Natural killer cell (primary cell): ENCODE data around the gene SND1. TPM values are rescaled to one million over a fixed set of nuclear protein-coding genes. Genes with fewer than 3 reads are reported as not detected.

Experiments used
- ATAC-seq, 3 donors: fragments of 150-1000 bp in 2 of 3; fragments of 200-7000 bp in 1 of 3; cut with Tn5 transposase; 1 replicate in 1 of 3; 2 replicates in 2 of 3; pipeline ENCODE4 v1.10.0; 2021; ENCODE audit warnings: mild to moderate bottlenecking in 2 of 3, moderate library complexity in 2 of 3
- DNase-seq, 2 donors: peaks; one replicate each; pipeline versions ENCODE4 v3.0.0 to v3.0.0-alpha.2; 2013 to 2021; ENCODE audit warnings: mixed read lengths in 1 of 2
- H3K27ac ChIP-seq: one replicate; pipeline ENCODE4 v1.5.1; 2013; ENCODE audit warnings: mild to moderate bottlenecking, low read length
- H3K27me3 ChIP-seq: one replicate; pipeline ENCODE4 v1.6.1; 2013; ENCODE audit warnings: low read length; ENCODE audit not compliant: control insufficient read depth, insufficient read depth
- H3K36me3 ChIP-seq: one replicate; pipeline ENCODE4 v1.6.1; 2013; ENCODE audit warnings: low read length; ENCODE audit not compliant: control insufficient read depth, insufficient read depth
- H3K4me1 ChIP-seq: one replicate; pipeline ENCODE4 v1.6.1; 2013; ENCODE audit warnings: low read length; ENCODE audit not compliant: control insufficient read depth, insufficient read depth
- H3K4me3 ChIP-seq: one replicate; pipeline ENCODE4 v1.5.1; 2013; ENCODE audit warnings: low read length
- H3K9me3 ChIP-seq: one replicate; pipeline ENCODE4 v1.6.1; 2013; ENCODE audit warnings: low read length; ENCODE audit not compliant: control insufficient read depth, insufficient read depth
- H3K27ac Mint-ChIP-seq, 2 donors: one replicate each; pipeline ENCODE4 v1.8.0; 2022; ENCODE audit warnings: mild to moderate bottlenecking in 2 of 2, mixed read lengths in 2 of 2, moderate library complexity in 1 of 2
- H3K27me3 Mint-ChIP-seq, 2 donors: one replicate each; pipeline ENCODE4 v1.8.0; 2022; ENCODE audit warnings: low read depth in 2 of 2, mixed read lengths in 2 of 2
- H3K36me3 Mint-ChIP-seq: one replicate; pipeline ENCODE4 v1.8.0; 2022; ENCODE audit warnings: mixed read lengths
- H3K4me1 Mint-ChIP-seq, 2 donors: one replicate each; pipeline ENCODE4 v1.8.0; 2022; ENCODE audit warnings: mixed read lengths in 2 of 2
- H3K4me3 Mint-ChIP-seq: one replicate; pipeline ENCODE4 v1.8.0; 2022; ENCODE audit warnings: mild to moderate bottlenecking, moderate library complexity, mixed read lengths
- H3K9me3 Mint-ChIP-seq, 2 donors: one replicate each; pipeline ENCODE4 v1.8.0; 2022; ENCODE audit warnings: mixed read lengths in 2 of 2
- WGBS: methylation state at CpG from one replicate; pipeline ENCODE4 v1.1.7; 2013; ENCODE audit warnings: missing lambda C conversion rate; ENCODE audit not compliant: insufficient coverage; 5-methylcytosine and 5-hydroxymethylcytosine counted together
- intact Hi-C: fragments of 100-400 bp; cut with micrococcal nuclease; formaldehyde crosslinking; loops from one replicate; pipeline ENCODE4 v1.14.2; 2022
- total RNA-seq, 4 donors: library from RNA; stranded (reverse); fragments of 120-200 nt in 1 of 4; gene quantifications; one replicate each; pipeline versions ENCODE4 v1.2.3 to v1.2.4, GENCODE V29; 2013 to 2022
- TF ChIP-seq, protein P1 (sequence below): fragments of 200-600 bp; IDR thresholded peaks from one replicate; pipeline ENCODE4 v1.8.0; 2022; ENCODE audit warnings: antibody characterized with exemption

SND1 gene
- total RNA-seq, 3 donors from 2014 or later (not counting 1 experiment from before 2014, with no cell fraction given): 149 to 188 (median 149) TPM

GRCh38 chr7:127718340-127718679 is 66.3 kb downstream of the SND1 start:
- Histone ChIP-seq H3K9me3 (no peaks in the 10 kb centered on the region), H3K36me3 (peaks cover 40% of the 10 kb centered on the region), H3K27ac (no peak overlapping the region), H3K4me3 (no peak overlapping the region), H3K27me3 (no peaks in the 10 kb centered on the region), H3K4me1 (no peaks in the 10 kb centered on the region)
- no peak overlapping the region for H3K27ac Mint-ChIP-seq
- intact Hi-C loops: no loop called here
- DNase-seq (no peak), ATAC-seq (no peak)
- no peaks in the 10 kb centered on the region for H3K27me3 Mint-ChIP-seq
- 100% methylated on average over 7 of the region's 7 CpGs for WGBS
- peaks cover 27 to 41% of the 10 kb centered on the region in 2 donors for H3K4me1 Mint-ChIP-seq
- no peaks in the 10 kb centered on the region for H3K9me3 Mint-ChIP-seq
- peaks cover 23% of the 10 kb centered on the region for H3K36me3 Mint-ChIP-seq
- TF ChIP-seq, protein P1, sequence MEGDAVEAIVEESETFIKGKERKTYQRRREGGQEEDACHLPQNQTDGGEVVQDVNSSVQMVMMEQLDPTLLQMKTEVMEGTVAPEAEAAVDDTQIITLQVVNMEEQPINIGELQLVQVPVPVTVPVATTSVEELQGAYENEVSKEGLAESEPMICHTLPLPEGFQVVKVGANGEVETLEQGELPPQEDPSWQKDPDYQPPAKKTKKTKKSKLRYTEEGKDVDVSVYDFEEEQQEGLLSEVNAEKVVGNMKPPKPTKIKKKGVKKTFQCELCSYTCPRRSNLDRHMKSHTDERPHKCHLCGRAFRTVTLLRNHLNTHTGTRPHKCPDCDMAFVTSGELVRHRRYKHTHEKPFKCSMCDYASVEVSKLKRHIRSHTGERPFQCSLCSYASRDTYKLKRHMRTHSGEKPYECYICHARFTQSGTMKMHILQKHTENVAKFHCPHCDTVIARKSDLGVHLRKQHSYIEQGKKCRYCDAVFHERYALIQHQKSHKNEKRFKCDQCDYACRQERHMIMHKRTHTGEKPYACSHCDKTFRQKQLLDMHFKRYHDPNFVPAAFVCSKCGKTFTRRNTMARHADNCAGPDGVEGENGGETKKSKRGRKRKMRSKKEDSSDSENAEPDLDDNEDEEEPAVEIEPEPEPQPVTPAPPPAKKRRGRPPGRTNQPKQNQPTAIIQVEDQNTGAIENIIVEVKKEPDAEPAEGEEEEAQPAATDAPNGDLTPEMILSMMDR: no peak
- H3K4me3 Mint-ChIP-seq: no peak overlapping the region

- intact Hi-C loops: no loop called here
- ATAC-seq: no peak
- no peaks in the 10 kb centered on the region for H3K9me3 Mint-ChIP-seq
- no peak overlapping the region for H3K4me3 Mint-ChIP-seq
- H3K9me3 ChIP-seq: no peaks in the 10 kb centered on the region
- DNase-seq: no peak
- peaks cover 53% of the 10 kb centered on the region for H3K36me3 ChIP-seq
- H3K27ac ChIP-seq: no peak overlapping the region
- H3K27ac Mint-ChIP-seq: no peak overlapping the region
- peaks cover 24 to 41% of the 10 kb centered on the region in 2 donors for H3K4me1 Mint-ChIP-seq
- no peaks in the 10 kb centered on the region for H3K27me3 ChIP-seq
- no peak overlapping the region for H3K4me3 ChIP-seq
- no peaks in the 10 kb centered on the region for H3K27me3 Mint-ChIP-seq
- TF ChIP-seq, protein P1: no peak
- H3K36me3 Mint-ChIP-seq: peaks cover 8% of the 10 kb centered on the region
- WGBS: 92% methylated on average over 2 of the region's 3 CpGs
- H3K4me1 ChIP-seq: no peaks in the 10 kb centered on the region
Observed at GRCh38 chr7:127726476-127726875, 74.5 kb downstream of the SND1 start.

DNA sequence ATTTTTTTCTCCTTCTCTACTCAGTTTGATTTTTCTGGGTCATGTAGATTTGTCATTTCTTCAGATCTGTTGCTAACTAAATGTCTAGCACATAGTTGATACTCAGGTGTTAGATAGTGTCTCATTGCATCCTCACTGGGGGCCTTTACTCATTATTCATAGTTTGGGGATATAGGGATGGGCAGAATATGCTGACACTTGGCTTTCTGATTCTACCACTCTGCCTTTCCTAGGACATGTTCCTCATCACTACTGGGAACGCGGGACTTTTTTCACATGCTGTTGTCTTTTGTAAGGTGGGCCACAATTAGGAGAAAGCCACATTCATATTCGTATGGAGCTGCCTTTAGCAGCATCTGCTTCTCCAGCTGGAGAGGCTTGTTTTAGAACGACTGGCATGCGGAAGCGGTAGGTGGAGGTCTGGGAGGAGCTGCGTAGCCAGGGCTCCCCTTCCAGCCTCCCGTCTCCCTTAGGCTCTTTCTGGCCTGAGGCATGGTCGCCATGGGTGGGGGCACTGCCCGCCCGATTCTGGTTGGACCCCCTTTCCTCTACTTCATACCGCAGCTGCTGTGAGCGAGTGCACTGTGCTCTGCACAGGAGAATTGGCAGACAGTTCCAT is 78.8 kb downstream of the SND1 start:
- Histone ChIP-seq H3K36me3 (peaks cover 25% of the 10 kb centered on the region), H3K4me3 (no peak overlapping the region), H3K4me1 (no peaks in the 10 kb centered on the region), H3K9me3 (no peaks in the 10 kb centered on the region), H3K27me3 (no peaks in the 10 kb centered on the region), H3K27ac (no peak overlapping the region)
- H3K36me3 Mint-ChIP-seq: peaks cover 9% of the 10 kb centered on the region
- ATAC-seq: no peak
- 99% methylated on average over 13 of the region's 13 CpGs for WGBS
- no peaks in the 10 kb centered on the region for H3K9me3 Mint-ChIP-seq
- TF ChIP-seq, protein P1: no peak
- no peak overlapping the region for H3K4me3 Mint-ChIP-seq
- intact Hi-C loops: no loop called here
- H3K27ac Mint-ChIP-seq: peak overlapping the region in 1 of 2 donors; percentile 9
- no peak for DNase-seq
- peaks cover 21% of the 10 kb centered on the region in 2 donors for H3K4me1 Mint-ChIP-seq
- H3K27me3 Mint-ChIP-seq: no peaks in the 10 kb centered on the region
